ENCODE measurements around the gene NOP9. TPM values are rescaled to one million over a fixed set of nuclear protein-coding genes. Genes with fewer than 3 reads are reported as not detected.

The NOP9 gene
- total RNA-seq, 6 experiments from 2014 or later, result 25.4 to 31.1 (median 28.1) TPM

- H3K36me3 Mint-ChIP-seq (ENCODE audit: low read depth), result peaks cover 15% of the 10 kb centered on the region
- H3K27me3 Mint-ChIP-seq (ENCODE audit: insufficient read depth), result peaks cover 6% of the 10 kb centered on the region
- no peak overlapping the region for H3K4me3 Mint-ChIP-seq
- 0 out of 2 replicates have a peak overlapping the region, but pooled peaks have one; percentile 43 for H3K27ac Mint-ChIP-seq
- no peak for DNase-seq
- no peaks in the 10 kb centered on the region for H3K9me3 Mint-ChIP-seq
- TF ChIP-seq, protein P1, sequence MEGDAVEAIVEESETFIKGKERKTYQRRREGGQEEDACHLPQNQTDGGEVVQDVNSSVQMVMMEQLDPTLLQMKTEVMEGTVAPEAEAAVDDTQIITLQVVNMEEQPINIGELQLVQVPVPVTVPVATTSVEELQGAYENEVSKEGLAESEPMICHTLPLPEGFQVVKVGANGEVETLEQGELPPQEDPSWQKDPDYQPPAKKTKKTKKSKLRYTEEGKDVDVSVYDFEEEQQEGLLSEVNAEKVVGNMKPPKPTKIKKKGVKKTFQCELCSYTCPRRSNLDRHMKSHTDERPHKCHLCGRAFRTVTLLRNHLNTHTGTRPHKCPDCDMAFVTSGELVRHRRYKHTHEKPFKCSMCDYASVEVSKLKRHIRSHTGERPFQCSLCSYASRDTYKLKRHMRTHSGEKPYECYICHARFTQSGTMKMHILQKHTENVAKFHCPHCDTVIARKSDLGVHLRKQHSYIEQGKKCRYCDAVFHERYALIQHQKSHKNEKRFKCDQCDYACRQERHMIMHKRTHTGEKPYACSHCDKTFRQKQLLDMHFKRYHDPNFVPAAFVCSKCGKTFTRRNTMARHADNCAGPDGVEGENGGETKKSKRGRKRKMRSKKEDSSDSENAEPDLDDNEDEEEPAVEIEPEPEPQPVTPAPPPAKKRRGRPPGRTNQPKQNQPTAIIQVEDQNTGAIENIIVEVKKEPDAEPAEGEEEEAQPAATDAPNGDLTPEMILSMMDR (IDR thresholded peaks at IDR 0.05), result no peak
- peaks cover 23% of the 10 kb centered on the region for H3K4me1 Mint-ChIP-seq (ENCODE audit: low read depth)
These were observed 10.6 kb downstream of the NOP9 start for GRCh38 chr14:24310265-24310645.

DNA sequence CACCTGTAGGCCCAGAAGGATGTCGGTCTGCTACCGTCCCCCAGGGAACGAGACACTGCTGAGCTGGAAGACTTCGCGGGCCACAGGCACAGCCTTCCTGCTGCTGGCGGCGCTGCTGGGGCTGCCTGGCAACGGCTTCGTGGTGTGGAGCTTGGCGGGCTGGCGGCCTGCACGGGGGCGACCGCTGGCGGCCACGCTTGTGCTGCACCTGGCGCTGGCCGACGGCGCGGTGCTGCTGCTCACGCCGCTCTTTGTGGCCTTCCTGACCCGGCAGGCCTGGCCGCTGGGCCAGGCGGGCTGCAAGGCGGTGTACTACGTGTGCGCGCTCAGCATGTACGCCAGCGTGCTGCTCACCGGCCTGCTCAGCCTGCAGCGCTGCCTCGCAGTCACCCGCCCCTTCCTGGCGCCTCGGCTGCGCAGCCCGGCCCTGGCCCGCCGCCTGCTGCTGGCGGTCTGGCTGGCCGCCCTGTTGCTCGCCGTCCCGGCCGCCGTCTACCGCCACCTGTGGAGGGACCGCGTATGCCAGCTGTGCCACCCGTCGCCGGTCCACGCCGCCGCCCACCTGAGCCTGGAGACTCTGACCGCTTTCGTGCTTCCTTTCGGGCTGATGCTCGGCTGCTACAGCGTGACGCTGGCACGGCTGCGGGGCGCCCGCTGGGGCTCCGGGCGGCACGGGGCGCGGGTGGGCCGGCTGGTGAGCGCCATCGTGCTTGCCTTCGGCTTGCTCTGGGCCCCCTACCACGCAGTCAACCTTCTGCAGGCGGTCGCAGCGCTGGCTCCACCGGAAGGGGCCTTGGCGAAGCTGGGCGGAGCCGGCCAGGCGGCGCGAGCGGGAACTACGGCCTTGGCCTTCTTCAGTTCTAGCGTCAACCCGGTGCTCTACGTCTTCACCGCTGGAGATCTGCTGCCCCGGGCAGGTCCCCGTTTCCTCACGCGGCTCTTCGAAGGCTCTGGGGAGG is 11.3 kb downstream of the NOP9 start, which contains the start of gene LTB4R:
LTB4R (plus strand) TSS at position 857 of the 959 bp plus-strand sequence. CDS start 4,150 bp downstream, outside the sequence.
- peaks cover 23% of the 10 kb centered on the region for H3K4me1 Mint-ChIP-seq (ENCODE audit: low read depth)
- H3K27ac Mint-ChIP-seq, result 0 out of 2 replicates have a peak within 1 kb of the TSS, but pooled peaks have one; percentile 43
- H3K36me3 Mint-ChIP-seq (ENCODE audit: low read depth), result peaks cover 8% of the 10 kb centered on the region
- peaks cover 10% of the 10 kb centered on the region for H3K27me3 Mint-ChIP-seq (ENCODE audit: insufficient read depth)
- H3K9me3 Mint-ChIP-seq, result no peaks in the 10 kb centered on the region
- DNase-seq, result peak; percentile 68
- TF ChIP-seq, protein P1 (IDR thresholded peaks at IDR 0.05), result peak; percentile 72
- no peak within 1 kb of the TSS for H3K4me3 Mint-ChIP-seq

GRCh38 chr14:24311837-24312615 is 12.4 kb downstream of the NOP9 start:
- DNase-seq, result peak; percentile 13
- Mint-ChIP-seq H3K9me3 (no peaks in the 10 kb centered on the region), H3K27ac (no peak overlapping the region), H3K4me3 (no peak overlapping the region), H3K4me1 (ENCODE audit: low read depth) (peaks cover 27% of the 10 kb centered on the region), H3K36me3 (ENCODE audit: low read depth) (peaks cover 6% of the 10 kb centered on the region), H3K27me3 (ENCODE audit: insufficient read depth) (peaks cover 10% of the 10 kb centered on the region)
- TF ChIP-seq, protein P1 (IDR thresholded peaks at IDR 0.05), result 0 out of 2 replicates have a peak, but pooled peaks have one; percentile 9

GRCh38 chr14:24312736-24313507 is 13.3 kb downstream of the NOP9 start:
- H3K36me3 Mint-ChIP-seq (ENCODE audit: low read depth), result peaks cover 6% of the 10 kb centered on the region
- peaks cover 10% of the 10 kb centered on the region for H3K27me3 Mint-ChIP-seq (ENCODE audit: insufficient read depth)
- H3K4me1 Mint-ChIP-seq (ENCODE audit: low read depth), result peaks cover 34% of the 10 kb centered on the region
- TF ChIP-seq, protein P1 (IDR thresholded peaks at IDR 0.05), result no peak
- no peak overlapping the region for H3K27ac Mint-ChIP-seq
- H3K4me3 Mint-ChIP-seq, result no peak overlapping the region
- no peaks in the 10 kb centered on the region for H3K9me3 Mint-ChIP-seq
- no peak for DNase-seq

- H3K9me3 Mint-ChIP-seq, result no peaks in the 10 kb centered on the region
- TF ChIP-seq, protein P1 (IDR thresholded peaks at IDR 0.05), result no peak
- H3K4me1 Mint-ChIP-seq (ENCODE audit: low read depth), result peaks cover 30% of the 10 kb centered on the region
- H3K4me3 Mint-ChIP-seq, result no peak overlapping the region
- DNase-seq, result no peak
- H3K27me3 Mint-ChIP-seq (ENCODE audit: insufficient read depth), result peaks cover 12% of the 10 kb centered on the region
- H3K27ac Mint-ChIP-seq, result no peak overlapping the region
- H3K36me3 Mint-ChIP-seq (ENCODE audit: low read depth), result peaks cover 6% of the 10 kb centered on the region
These were observed 14.3 kb downstream of the NOP9 start for GRCh38 chr14:24313913-24314312.
